ENCODE data around the gene FAM135A. TPM values are rescaled to one million over a fixed set of nuclear protein-coding genes. Genes with fewer than 3 reads are reported as not detected.

FAM135A gene
- total and polyA plus RNA-seq, 2 of the 4 experiments (the other 2 are of a cell fraction) = 2.2 to 7.9 TPM

DNA sequence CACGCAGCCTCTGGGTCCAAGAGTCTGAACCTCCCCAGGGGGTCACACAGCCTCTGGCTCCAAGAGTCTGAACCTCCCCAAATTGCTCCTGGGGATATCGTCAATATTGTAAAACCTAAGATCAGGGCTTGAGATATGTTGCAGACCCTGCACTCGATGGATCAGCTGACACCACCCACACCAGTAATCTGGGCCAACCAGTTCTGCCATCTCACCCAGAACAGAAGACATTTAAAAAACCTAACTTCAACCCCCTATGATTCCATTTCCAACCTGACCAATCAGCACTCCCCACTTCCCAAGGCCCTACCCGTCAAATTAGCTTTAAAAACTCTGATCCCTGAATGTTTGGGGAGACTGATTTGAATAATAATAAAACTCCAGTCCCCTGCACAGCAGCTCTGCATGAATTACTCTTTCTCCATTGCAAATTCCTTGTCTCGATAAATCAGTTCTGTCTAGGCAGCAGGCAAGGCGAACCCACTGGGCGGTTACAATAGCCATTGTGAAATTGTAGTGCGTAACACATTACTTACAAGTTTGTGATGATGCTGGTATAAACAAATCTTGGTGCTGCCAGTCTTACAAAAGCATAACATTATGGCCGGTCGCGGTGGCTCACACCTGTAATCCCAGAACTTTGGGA is 32.4 kb upstream of the FAM135A start:
- Histone ChIP-seq H3K14ac (replicated peaks; ENCODE audit: low read depth, low read length) (no peak overlapping the region), H3K4me3 (ENCODE audit: insufficient read depth, low read depth, low read length) (no peak overlapping the region), H2AK9ac (replicated peaks; ENCODE audit: low read depth, low read length, poor library complexity) (no peak overlapping the region), H2BK15ac (ENCODE audit: low read depth, low read length) (no peak overlapping the region), H4K8ac (ENCODE audit: low read depth in 2 of 2, low read length in 2 of 2) (no peak overlapping the region), H3K4me2 (ENCODE audit: low read depth, low read length) (no peak overlapping the region), H3K27me3 (ENCODE audit: control insufficient read depth, insufficient read depth, low read length) (peaks cover 1% of the 10 kb centered on the region; the same call in 1 of the 2 replicates), H3K9me1 (ENCODE audit: insufficient read depth, low read length) (no peaks in the 10 kb centered on the region), H2BK20ac (ENCODE audit: low read depth, low read length) (no peak overlapping the region), H3K36me3 (ENCODE audit: control insufficient read depth, insufficient read depth, low read length) (no peaks in the 10 kb centered on the region), H3K79me1 (ENCODE audit: low read depth in 1 of 2, low read length in 2 of 2) (no peaks in the 10 kb centered on the region), H4K5ac (ENCODE audit: low read depth, low read length) (no peak overlapping the region), H4K91ac (ENCODE audit: insufficient read depth, low read depth, low read length) (no peak overlapping the region), H3K27ac (ENCODE audit: insufficient read depth, low read length) (no peak overlapping the region), H3K23ac (ENCODE audit: low read depth, low read length) (no peak overlapping the region), H3K9ac (ENCODE audit: low read depth, low read length) (no peak overlapping the region), H3K4me1 (ENCODE audit: control insufficient read depth, insufficient read depth, low read length) (no peaks in the 10 kb centered on the region), H2BK5ac (ENCODE audit: low read depth, low read length, poor library complexity, severe bottlenecking) (no peak overlapping the region), H3K56ac (ENCODE audit: extremely low read depth, insufficient read depth, low read length) (no peak overlapping the region), H4K20me1 (ENCODE audit: insufficient read depth, low read length) (no peaks in the 10 kb centered on the region), H3K18ac (ENCODE audit: low read depth, low read length) (no peak overlapping the region), H3K9me3 (ENCODE audit: control insufficient read depth, insufficient read depth, low read length) (no peaks in the 10 kb centered on the region), H2AFZ (replicated peaks; ENCODE audit: low read length, poor library complexity) (no peak overlapping the region), H2BK120ac (ENCODE audit: low read depth, low read length) (no peak overlapping the region), H2AK5ac (ENCODE audit: low read depth, low read length) (no peak overlapping the region), H3K4ac (ENCODE audit: low read depth, low read length) (no peak overlapping the region)
- POLR2A ChIA-PET (ENCODE audit: unreplicated experiment) = no interaction called here
- 94% methylated on average over 3 of the region's 11 CpGs; no CpG with 5 or more reads in 1 of the 2 experiments for WGBS, 2 experiments (ENCODE audit: extremely low coverage in 2 of 2, insufficient read length in 1 of 2)
- dilution Hi-C loops (cut with HindIII; ENCODE audit: low sequenced_read_pairs, unreplicated experiment) (no loop called here), intact Hi-C loops (cut with micrococcal nuclease) (no loop called here), in situ Hi-C loops (cut with MboI; ENCODE audit: low sequenced_read_pairs) (no loop called here)
- TF ChIP-seq SMC3 (IDR thresholded peaks at IDR 0.05; ENCODE audit: low read depth, low read length) = no peak
- no peak for TF ChIP-seq CEBPB (IDR thresholded peaks at IDR 0.05; ENCODE audit: low read depth, low read length)
- no peak for TF ChIP-seq RAD21 (IDR thresholded peaks at IDR 0.05; ENCODE audit: low read length)
- no peak for TF ChIP-seq RCOR1 (IDR thresholded peaks at IDR 0.05; ENCODE audit: insufficient replicate concordance, low read length)
- TF ChIP-seq, protein P1, sequence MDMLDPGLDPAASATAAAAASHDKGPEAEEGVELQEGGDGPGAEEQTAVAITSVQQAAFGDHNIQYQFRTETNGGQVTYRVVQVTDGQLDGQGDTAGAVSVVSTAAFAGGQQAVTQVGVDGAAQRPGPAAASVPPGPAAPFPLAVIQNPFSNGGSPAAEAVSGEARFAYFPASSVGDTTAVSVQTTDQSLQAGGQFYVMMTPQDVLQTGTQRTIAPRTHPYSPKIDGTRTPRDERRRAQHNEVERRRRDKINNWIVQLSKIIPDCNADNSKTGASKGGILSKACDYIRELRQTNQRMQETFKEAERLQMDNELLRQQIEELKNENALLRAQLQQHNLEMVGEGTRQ (IDR thresholded peaks at IDR 0.05; ENCODE audit: low read depth, low read length) = no peak
- no peak for TF ChIP-seq RFX5 (IDR thresholded peaks at IDR 0.05; ENCODE audit: low read depth, low read length)
- no peak for TF ChIP-seq CHD1 (IDR thresholded peaks at IDR 0.05; ENCODE audit: low read depth, low read length)
- no peak for TF ChIP-seq MXI1 (IDR thresholded peaks at IDR 0.05; ENCODE audit: borderline replicate concordance, low read depth, low read length)
- no peak for TF ChIP-seq MAFK (IDR thresholded peaks at IDR 0.05; ENCODE audit: low read depth, low read length)
- TF ChIP-seq NFE2L2 (IDR thresholded peaks at IDR 0.05; ENCODE audit: low read depth, low read length) = no peak
- TF ChIP-seq, protein P2, sequence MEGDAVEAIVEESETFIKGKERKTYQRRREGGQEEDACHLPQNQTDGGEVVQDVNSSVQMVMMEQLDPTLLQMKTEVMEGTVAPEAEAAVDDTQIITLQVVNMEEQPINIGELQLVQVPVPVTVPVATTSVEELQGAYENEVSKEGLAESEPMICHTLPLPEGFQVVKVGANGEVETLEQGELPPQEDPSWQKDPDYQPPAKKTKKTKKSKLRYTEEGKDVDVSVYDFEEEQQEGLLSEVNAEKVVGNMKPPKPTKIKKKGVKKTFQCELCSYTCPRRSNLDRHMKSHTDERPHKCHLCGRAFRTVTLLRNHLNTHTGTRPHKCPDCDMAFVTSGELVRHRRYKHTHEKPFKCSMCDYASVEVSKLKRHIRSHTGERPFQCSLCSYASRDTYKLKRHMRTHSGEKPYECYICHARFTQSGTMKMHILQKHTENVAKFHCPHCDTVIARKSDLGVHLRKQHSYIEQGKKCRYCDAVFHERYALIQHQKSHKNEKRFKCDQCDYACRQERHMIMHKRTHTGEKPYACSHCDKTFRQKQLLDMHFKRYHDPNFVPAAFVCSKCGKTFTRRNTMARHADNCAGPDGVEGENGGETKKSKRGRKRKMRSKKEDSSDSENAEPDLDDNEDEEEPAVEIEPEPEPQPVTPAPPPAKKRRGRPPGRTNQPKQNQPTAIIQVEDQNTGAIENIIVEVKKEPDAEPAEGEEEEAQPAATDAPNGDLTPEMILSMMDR (conservative IDR thresholded peaks at IDR 0.05; ENCODE audit: low read depth, low read length) = no peak
- TF ChIP-seq, protein P3, sequence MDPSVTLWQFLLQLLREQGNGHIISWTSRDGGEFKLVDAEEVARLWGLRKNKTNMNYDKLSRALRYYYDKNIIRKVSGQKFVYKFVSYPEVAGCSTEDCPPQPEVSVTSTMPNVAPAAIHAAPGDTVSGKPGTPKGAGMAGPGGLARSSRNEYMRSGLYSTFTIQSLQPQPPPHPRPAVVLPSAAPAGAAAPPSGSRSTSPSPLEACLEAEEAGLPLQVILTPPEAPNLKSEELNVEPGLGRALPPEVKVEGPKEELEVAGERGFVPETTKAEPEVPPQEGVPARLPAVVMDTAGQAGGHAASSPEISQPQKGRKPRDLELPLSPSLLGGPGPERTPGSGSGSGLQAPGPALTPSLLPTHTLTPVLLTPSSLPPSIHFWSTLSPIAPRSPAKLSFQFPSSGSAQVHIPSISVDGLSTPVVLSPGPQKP (IDR thresholded peaks at IDR 0.05; ENCODE audit: borderline replicate concordance, low read depth, low read length) = no peak
- TF ChIP-seq POLR2A (IDR thresholded peaks at IDR 0.05; ENCODE audit: low read depth, low read length) = no peak
- no peak for TF ChIP-seq BHLHE40 (IDR thresholded peaks at IDR 0.05; ENCODE audit: low read depth, low read length)
- TF ChIP-seq MAZ (IDR thresholded peaks at IDR 0.05; ENCODE audit: borderline replicate concordance, low read depth, low read length) = no peak
- TF ChIP-seq FOS (IDR thresholded peaks at IDR 0.05; ENCODE audit: low read depth, low read length) = no peak
- DNase-seq = no peak
- ATAC-seq (ENCODE audit: low read depth) = no peak
- CTCF ChIA-PET = no interaction called here
- BruUV-seq (replicated peaks) = no TSS peak

Data from IMR-90 (cell line).